ENCODE results near the gene SH3GLB1.

Gene SH3GLB1

GRCh38 chr1:86756062-86756406 lies 51.7 kb downstream of the SH3GLB1 start:
- TF ChIP-seq CTCF (IDR thresholded peaks at IDR 0.05), result no peak

- TF ChIP-seq CTCF (IDR thresholded peaks at IDR 0.05), result no peak
Observed at GRCh38 chr1:86757272-86757984, 53.1 kb downstream of the SH3GLB1 start.

GRCh38 chr1:86758570-86758969 lies 54.2 kb downstream of the SH3GLB1 start:
- no peak for TF ChIP-seq CTCF (IDR thresholded peaks at IDR 0.05)

GRCh38 chr1:86760199-86760598 lies 55.8 kb downstream of the SH3GLB1 start:
- no peak for TF ChIP-seq CTCF (IDR thresholded peaks at IDR 0.05)

GRCh38 chr1:86762336-86762735 lies 58.0 kb downstream of the SH3GLB1 start:
- no peak for TF ChIP-seq CTCF (IDR thresholded peaks at IDR 0.05)

GRCh38 chr1:86764523-86764922 lies 60.1 kb downstream of the SH3GLB1 start:
- no peak for TF ChIP-seq CTCF (IDR thresholded peaks at IDR 0.05)

GRCh38 chr1:86765073-86765472 lies 60.7 kb downstream of the SH3GLB1 start:
- TF ChIP-seq CTCF (IDR thresholded peaks at IDR 0.05), result no peak

GRCh38 chr1:86765674-86766073 lies 61.3 kb downstream of the SH3GLB1 start:
- no peak for TF ChIP-seq CTCF (IDR thresholded peaks at IDR 0.05)
